Measurements from ENCODE around the gene EPHB1.

- TF ChIP-seq CTCF (IDR thresholded peaks at IDR 0.05): no peak
- TF ChIP-seq POLR2A (IDR thresholded peaks at IDR 0.05): no peak
Observed at GRCh38 chr3:135076341-135076740, 281.3 kb downstream of the EPHB1 start.

Data from thyroid gland (tissue), 4 donors.